Nephron progenitor cell (in vitro differentiated cells): ENCODE measurements around the gene MYH6.

ENCODE experiments used
- DNase-seq: peaks from one replicate; pipeline ENCODE4 v3.0.0; 2021
- H3K27ac Mint-ChIP-seq: 2 replicates; pipeline ENCODE4 v1.8.0; 2021; ENCODE audit warnings: mild to moderate bottlenecking, moderate library complexity, mixed read lengths
- H3K27me3 Mint-ChIP-seq: 2 replicates; pipeline ENCODE4 v1.8.0; 2021; ENCODE audit warnings: mild to moderate bottlenecking, low read depth, mixed read lengths; ENCODE audit not compliant: poor library complexity
- H3K36me3 Mint-ChIP-seq: 2 replicates; pipeline ENCODE4 v1.8.0; 2021; ENCODE audit warnings: low read depth, mixed read lengths
- H3K4me1 Mint-ChIP-seq: 2 replicates; pipeline ENCODE4 v1.8.0; 2021; ENCODE audit warnings: mixed read lengths
- H3K4me3 Mint-ChIP-seq: 2 replicates; pipeline ENCODE4 v1.8.0; 2021; ENCODE audit warnings: mild to moderate bottlenecking, moderate library complexity, mixed read lengths
- H3K9me3 Mint-ChIP-seq: 2 replicates; pipeline ENCODE4 v1.8.0; 2021; ENCODE audit warnings: mild to moderate bottlenecking, moderate library complexity, mixed read lengths
- TF ChIP-seq, protein P1 (sequence below): fragments of 200-600 bp; sonication (generic); IDR thresholded peaks from 2 replicates; pipeline ENCODE4 v1.5.0; 2021; ENCODE audit warnings: antibody characterized with exemption

The MYH6 gene

GRCh38 chr14:23375527-23376251 is 32.4 kb downstream of the MYH6 start:
- TF ChIP-seq, protein P1, sequence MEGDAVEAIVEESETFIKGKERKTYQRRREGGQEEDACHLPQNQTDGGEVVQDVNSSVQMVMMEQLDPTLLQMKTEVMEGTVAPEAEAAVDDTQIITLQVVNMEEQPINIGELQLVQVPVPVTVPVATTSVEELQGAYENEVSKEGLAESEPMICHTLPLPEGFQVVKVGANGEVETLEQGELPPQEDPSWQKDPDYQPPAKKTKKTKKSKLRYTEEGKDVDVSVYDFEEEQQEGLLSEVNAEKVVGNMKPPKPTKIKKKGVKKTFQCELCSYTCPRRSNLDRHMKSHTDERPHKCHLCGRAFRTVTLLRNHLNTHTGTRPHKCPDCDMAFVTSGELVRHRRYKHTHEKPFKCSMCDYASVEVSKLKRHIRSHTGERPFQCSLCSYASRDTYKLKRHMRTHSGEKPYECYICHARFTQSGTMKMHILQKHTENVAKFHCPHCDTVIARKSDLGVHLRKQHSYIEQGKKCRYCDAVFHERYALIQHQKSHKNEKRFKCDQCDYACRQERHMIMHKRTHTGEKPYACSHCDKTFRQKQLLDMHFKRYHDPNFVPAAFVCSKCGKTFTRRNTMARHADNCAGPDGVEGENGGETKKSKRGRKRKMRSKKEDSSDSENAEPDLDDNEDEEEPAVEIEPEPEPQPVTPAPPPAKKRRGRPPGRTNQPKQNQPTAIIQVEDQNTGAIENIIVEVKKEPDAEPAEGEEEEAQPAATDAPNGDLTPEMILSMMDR = no peak
- Mint-ChIP-seq H3K27ac (no peak overlapping the region), H3K27me3 (peaks cover 28% of the 10 kb centered on the region), H3K36me3 (no peaks in the 10 kb centered on the region), H3K4me1 (peaks cover 29% of the 10 kb centered on the region), H3K4me3 (no peak overlapping the region), H3K9me3 (no peaks in the 10 kb centered on the region)
- no peak for DNase-seq

DNA sequence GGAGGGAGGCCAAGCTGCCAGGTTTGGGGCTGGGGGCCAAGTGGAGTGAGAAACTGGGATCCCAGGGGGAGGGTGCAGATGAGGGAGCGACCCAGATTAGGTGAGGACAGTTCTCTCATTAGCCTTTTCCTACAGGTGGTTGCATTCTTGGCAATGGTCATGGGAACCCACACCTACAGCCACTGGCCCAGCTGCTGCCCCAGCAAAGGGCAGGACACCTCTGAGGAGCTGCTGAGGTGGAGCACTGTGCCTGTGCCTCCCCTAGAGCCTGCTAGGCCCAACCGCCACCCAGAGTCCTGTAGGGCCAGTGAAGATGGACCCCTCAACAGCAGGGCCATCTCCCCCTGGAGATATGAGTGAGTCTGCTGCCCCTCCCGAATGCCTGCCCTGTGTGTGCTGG is 35.0 kb downstream of the MYH6 start:
- H3K4me1 Mint-ChIP-seq = peaks cover 20% of the 10 kb centered on the region
- peaks cover 22% of the 10 kb centered on the region for H3K27me3 Mint-ChIP-seq
- H3K9me3 Mint-ChIP-seq = no peaks in the 10 kb centered on the region

DNA sequence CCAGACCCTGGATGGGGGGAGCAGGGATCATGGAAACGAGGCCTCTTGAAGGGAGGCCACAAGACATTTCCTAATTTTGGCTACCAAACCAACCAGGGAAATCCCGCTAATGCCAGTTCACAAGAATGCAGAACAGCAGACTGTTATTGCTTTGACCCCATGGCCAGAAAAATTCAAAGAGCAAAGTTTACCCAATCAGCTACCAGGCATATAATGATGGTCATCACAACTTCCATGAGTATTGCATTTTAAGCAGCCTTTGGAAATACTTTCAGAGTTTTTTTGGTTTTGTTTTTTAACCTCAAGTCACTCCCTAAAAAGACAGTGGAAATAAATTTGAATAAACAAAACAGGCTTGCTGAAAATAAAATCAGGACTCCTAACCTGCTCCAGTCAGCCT is 35.6 kb downstream of the MYH6 start, which contains the start of gene IL25:
TSS of gene IL25 (plus strand) at position 301 of the 400 bp plus-strand sequence.
- H3K27ac Mint-ChIP-seq = no peak within 1 kb of the TSS

More for the DNA sequence above, 35.0 kb downstream of the MYH6 start:
- no peaks in the 10 kb centered on the region for H3K36me3 Mint-ChIP-seq
- TF ChIP-seq, protein P1 = no peak
- no peak for DNase-seq
- no peak overlapping the region for H3K4me3 Mint-ChIP-seq
- H3K27ac Mint-ChIP-seq = no peak overlapping the region

GRCh38 chr14:23371865-23372264 is 36.2 kb downstream of the MYH6 start:
- Mint-ChIP-seq H3K4me1 (peaks cover 19% of the 10 kb centered on the region), H3K9me3 (no peaks in the 10 kb centered on the region), H3K4me3 (no peak overlapping the region), H3K27me3 (peaks cover 23% of the 10 kb centered on the region), H3K27ac (no peak overlapping the region), H3K36me3 (no peaks in the 10 kb centered on the region)
- TF ChIP-seq, protein P1 = no peak
- DNase-seq = no peak

More for the DNA sequence above, 35.6 kb downstream of the MYH6 start, which contains the start of gene IL25:
- Mint-ChIP-seq H3K27me3 (peaks cover 22% of the 10 kb centered on the region), H3K4me3 (no peak within 1 kb of the TSS), H3K36me3 (no peaks in the 10 kb centered on the region), H3K9me3 (no peaks in the 10 kb centered on the region), H3K4me1 (peaks cover 19% of the 10 kb centered on the region)
- TF ChIP-seq, protein P1 = no peak
- no peak for DNase-seq

- Mint-ChIP-seq H3K27me3 (peaks cover 19% of the 10 kb centered on the region), H3K27ac (no peak overlapping the region), H3K4me3 (no peak overlapping the region), H3K4me1 (peaks cover 14% of the 10 kb centered on the region), H3K9me3 (no peaks in the 10 kb centered on the region), H3K36me3 (no peaks in the 10 kb centered on the region)
- DNase-seq = no peak
- TF ChIP-seq, protein P1 = no peak
Measured at GRCh38 chr14:23370221-23370620, 37.9 kb downstream of the MYH6 start.

DNA sequence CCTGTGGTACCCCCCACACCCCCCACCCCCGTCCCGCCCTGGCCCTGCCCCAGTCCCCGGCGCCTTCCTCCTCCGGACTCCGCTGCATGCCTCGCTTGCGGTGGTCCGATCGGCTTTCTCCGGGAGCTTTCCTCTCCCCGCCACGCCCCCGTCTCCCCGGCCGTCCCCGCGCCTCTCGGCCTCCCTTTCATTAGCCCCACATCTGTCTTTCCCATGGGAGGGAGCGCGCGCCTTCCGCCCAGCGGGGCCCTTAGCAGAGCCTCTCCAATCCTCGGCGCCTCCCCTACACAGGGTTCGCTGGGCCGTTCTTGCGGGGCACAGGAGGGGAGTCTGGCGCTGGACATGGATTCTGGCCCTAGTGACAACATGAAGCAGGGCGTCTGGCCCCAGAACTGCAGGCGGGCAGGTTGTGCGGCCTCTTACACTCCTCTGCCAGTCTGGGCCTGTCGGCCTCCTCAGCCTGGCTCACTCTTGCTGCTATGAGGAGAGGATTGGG is 41.6 kb downstream of the MYH6 start:
- peak; percentile 94 for DNase-seq
- Mint-ChIP-seq H3K27ac (peak overlapping the region; percentile 96), H3K27me3 (peaks cover 15% of the 10 kb centered on the region), H3K9me3 (no peaks in the 10 kb centered on the region), H3K36me3 (peaks cover 10% of the 10 kb centered on the region), H3K4me3 (peak overlapping the region; percentile 75), H3K4me1 (peaks cover 43% of the 10 kb centered on the region)
- TF ChIP-seq, protein P1 = no peak
